ENCODE data around the gene TOMM20.
A peak's percentile ranks its signal among the peaks of the same experiment; 100 is the strongest.
"Not testable (repeated sequence)": the region's sequence is repeated elsewhere in the genome, so short reads cannot be mapped to it uniquely, and the experiment has no call there.

Gene TOMM20

GRCh38 chr1:235077571-235078479 lies 50.8 kb downstream of the TOMM20 start:
- no peak for DNase-seq

GRCh38 chr1:235077163-235077540 lies 51.5 kb downstream of the TOMM20 start:
- no peak for DNase-seq

- DNase-seq = no peak
Observed at GRCh38 chr1:235076504-235077162, 52.0 kb downstream of the TOMM20 start.

GRCh38 chr1:235075777-235076308 lies 52.8 kb downstream of the TOMM20 start:
- peak; percentile 82 for DNase-seq

GRCh38 chr1:235075048-235075776 lies 53.4 kb downstream of the TOMM20 start:
- peak; percentile 88 for DNase-seq

GRCh38 chr1:235074523-235075047 lies 54.1 kb downstream of the TOMM20 start:
- DNase-seq = peak; percentile 46

DNA sequence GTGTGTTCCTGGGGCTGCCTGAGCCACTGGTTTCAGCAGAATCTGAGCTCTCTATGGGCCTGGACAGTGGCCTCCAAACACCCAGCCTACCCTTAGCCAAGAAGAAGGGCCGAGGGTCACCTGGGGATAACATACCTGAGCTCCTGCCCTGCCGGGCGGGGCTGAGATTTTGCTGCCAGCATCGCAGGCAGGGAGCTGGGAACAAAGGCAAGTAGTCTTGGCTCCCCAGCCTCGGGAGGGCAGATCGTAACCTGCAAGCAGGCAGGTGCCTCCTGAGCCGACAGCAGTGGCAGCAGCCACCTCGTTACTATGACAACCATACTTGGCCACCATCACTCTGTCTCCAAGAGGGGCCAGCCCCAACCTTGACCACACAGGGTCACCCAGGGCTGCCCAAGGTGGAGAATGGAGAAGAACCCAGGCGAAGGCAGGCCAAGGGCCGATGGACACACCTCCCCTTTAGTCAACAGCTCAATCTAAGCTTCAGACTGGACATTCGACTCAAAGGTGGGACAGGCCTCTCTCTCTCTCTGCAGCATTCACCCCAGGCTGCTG lies 54.6 kb downstream of the TOMM20 start:
- DNase-seq = no peak

DNA sequence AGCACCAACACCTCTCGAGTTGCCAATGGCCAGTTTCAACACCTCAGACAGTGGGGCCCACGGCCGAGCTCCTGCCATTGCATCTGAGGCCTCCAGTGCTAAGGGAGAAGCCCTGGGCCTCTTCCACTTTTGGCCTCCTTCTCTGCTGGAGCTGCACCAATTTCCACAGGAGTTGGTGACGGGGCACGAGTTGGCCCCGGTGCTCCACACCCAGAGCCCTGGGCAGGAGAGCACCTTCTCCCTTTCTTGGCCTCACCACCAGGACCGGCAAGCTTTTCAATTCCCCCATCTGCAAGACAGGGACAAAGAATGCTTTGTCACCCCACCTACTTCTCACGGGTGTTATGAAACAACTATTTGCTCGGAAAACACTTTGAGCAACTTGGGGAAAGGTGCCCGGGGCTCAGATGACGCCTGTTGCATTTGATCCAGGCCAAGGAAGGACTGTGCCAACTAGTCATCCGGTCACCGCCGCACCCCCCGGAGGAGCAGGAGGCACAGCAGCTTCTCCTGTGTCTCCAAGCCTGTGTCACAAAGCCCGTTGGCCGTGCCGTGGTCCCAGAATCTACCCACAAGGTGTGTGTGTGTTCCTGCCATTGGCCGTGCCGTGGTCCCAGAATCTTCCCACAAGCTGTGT lies 55.2 kb downstream of the TOMM20 start:
- DNase-seq = no peak

GRCh38 chr1:235072577-235072976 lies 56.1 kb downstream of the TOMM20 start:
- DNase-seq = not testable (repeated sequence)

- no peak for DNase-seq
Observed at GRCh38 chr1:235072096-235072495, 56.5 kb downstream of the TOMM20 start.

DNA sequence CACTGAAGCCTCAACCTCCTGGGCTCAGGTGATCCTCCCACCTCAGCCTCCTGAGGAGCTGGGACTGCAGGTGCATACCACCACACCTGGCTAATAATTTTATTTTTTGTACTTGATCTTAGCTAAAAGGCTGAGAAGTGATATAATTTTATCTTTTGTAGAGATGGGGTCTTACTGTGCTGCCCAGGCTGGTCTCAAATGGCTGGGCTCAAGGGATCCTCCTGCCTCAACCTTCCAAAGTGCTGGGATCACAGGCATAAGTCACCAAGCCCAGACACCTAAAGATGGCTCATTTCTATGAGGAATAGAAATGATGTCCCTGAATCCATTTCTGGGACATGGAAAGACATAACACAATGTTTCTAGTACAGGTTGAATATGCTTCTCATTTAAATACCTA lies 57.8 kb downstream of the TOMM20 start:
- DNase-seq = no peak

- peak; percentile 13 for DNase-seq
Observed at GRCh38 chr1:235069577-235070563, 58.8 kb downstream of the TOMM20 start.

GRCh38 chr1:235069176-235069575 lies 59.5 kb downstream of the TOMM20 start:
- DNase-seq = no peak

DNA sequence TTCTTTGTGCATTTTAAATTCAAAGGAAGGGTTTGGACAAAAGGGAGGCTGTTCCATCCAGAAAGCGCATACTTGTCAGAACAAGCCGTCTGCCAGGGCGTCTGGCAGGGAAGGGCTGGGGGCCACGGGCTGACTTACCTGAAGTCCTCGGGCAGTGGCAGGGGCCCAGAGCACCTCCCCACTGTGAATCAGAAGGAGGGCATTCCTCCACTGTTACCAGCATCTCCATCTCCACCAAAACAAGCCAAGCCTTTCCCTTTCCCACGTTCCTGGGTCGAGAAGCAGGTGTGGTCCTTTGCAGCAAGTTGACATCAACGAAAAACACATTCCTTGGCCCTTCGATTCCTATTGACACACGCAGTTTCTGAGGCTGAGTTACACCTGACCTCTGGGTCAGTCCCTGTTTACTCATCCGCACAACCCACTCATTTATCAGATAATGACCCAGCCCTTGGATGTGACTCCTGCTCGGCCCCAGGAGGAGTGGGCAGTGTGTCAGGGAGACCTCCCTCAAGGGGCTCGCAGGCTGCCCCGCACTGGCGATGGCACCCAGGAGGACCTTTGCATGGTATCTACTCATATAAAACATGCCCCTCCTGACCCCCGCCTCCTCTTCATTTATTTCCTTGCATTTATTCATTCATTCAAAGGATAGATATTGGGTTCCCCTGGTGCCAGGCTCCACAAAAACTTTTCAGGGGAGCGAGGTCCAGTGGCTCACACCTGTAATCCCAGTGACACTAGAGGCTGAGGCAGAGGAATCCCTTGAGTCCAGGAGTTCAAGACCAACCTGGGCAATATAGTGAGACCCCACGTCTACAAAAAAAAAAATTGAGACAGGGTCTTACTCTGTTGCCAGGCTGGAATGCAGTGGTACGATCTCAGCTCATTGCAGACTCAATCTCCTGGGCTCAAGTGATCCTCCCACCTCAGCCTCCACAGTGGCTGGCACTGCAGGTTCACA lies 60.2 kb downstream of the TOMM20 start:
- DNase-seq = peak; percentile 43

DNA sequence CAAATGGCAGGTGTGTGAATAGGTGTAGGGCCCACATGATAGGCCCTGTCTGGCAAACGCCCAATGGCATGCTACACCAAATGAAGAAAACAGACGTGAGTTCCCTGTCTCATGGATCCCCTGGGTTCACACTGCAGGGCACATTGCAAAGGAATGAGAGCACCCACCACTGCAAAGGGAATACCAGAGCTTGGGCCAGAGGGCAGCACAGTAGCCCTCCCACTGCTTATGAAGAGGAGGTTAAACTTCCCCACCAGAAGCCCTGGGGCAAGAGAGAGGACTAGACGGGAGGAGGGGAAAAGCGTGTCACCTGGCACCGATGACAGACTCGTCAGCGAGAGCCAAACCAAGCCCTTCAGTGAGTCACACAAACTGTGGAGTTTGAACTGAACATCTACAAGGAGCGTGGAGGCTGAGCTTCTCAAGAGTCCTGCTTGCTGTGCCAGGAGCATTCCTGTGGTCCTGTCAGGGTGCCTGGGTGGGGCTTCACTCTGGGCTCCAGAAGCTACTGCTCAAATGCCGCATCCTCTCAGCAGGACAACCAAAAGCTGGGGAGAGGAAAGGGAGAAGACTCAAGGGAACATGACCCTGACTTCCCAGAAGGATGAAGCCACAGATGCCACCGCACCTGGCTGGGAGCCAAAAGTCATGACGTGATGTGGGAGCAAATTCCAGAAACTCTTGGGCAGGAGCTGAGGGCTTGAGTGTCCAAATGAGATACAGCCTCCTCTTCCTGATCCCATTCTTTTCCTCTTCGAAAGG lies 61.1 kb downstream of the TOMM20 start:
- peak; percentile 76 for DNase-seq

- DNase-seq = no peak
Observed at GRCh38 chr1:235063068-235063765, 65.4 kb downstream of the TOMM20 start.

GRCh38 chr1:235060607-235061470 lies 67.8 kb downstream of the TOMM20 start:
- DNase-seq = no peak

Data from kidney glomerular epithelial cell (primary cell).